GM18861 (cell line): ENCODE results near the gene ELP4.

Experiments
- ATAC-seq: cut with Tn5 transposase; IDR thresholded peaks from one replicate; pipeline ENCODE4 v1.9.1; 2021; ENCODE audit not compliant: unreplicated experiment

The ELP4 gene

DNA sequence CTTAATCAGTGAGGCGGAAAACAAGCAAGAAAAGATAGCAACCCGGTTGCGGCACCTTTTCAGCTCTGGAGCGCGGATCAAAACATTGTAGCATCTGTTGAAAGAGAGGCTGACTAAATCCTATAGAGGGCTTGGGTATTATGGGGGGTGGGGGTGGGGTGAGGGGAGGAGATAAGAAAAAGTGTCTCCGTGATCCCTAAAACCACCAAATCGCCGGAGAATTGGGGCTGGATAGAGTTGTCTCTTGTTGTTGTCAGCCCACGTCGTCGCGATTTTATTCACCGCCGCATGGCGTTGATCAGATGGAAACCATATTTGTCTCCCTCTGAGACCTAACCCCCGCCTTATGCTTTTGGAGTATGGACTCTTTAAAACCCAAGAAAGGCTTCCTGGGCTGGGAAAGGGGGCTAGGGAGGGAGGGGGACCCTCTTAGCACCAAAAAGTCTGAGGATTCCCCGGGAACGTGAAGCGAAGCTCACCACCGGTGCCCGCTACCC is 288.5 kb downstream of the ELP4 start:
- no peak for ATAC-seq

DNA sequence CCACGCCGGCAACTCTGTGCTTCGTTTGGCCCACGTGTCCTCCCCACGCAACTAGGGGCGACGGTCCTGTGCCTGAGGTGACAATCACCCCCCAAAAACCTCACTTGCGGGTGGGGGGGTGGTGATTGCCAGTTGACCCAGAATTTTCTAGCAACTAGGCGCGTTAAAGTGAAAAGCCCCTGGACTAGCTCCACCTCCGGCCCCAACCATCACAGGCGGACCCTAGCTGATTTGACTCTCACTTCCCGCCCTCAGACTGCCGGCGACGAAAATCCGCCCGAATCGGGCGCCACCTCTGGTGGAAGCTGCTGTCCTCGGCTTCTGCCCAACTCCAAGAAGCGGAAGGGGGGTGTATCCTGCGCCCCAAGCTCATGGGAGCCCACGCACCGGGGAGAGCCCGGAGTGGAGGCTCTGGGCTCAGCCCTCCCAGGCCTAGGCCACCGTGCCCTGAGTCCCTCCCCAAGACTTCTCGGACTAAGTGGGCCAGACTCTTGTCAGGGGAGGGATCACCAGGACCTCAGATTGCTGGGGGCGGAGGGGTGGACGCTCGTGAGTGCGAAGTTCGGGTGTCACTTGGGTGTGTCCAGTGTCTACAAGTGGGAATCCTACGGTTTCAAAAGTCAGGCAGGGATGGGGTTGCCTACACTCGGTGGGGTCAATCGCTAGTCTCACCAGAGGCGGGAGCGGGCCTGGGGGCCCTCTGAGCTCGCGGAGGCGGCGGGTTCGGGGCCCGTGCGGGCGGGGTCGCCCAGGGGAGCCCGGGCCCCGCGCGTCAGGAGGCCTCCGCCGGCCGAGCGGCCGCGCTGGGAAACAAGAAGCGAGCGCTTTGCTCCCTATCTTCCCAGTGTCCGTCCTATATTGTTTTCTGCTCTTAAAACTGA is 289.2 kb downstream of the ELP4 start:
- ATAC-seq: no peak

DNA sequence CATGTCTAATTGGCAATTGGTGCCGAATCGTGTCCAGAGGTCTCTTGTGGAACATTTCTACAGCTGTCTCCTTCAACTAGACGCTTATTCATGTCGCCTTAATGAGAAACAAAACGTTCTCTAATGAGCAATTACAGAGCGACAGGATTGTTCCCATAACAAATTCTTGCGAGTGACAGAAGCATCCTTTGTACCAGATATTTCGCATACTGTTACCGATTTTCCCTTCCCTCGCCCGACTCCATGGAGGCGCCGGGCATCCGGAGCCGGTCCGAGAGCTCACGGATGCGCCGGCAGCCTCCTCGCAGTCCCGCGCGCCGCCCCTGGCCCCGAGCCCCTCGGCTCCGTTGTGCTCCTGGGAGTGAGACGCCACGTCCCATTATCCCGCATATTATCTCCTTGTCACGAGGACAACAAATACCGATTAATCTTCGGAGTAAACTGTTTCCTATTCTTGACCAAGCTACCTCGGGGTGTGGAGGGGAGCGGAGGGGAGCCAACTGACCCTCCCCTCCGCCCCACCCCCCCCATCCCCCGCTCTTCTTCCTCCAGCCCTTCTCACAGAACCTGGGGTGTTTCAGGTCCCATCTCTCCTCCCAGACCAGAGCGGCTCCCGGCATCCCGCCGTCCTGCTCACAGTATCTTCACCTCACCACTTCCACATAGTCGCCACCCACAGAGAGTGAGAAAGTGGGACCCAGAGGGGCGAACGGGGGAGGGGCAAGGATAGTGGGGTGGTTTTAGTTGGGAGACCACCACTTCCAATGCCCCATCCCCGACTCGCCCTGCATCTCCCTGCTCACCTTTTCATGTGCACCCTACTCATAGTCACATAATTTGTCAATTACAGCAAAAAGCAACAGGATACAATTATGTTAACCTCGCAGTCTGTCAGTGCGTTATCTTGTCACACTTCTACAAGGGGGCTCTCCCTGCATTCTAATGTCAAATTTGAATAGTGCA is 290.1 kb downstream of the ELP4 start:
- ATAC-seq: no peak

DNA sequence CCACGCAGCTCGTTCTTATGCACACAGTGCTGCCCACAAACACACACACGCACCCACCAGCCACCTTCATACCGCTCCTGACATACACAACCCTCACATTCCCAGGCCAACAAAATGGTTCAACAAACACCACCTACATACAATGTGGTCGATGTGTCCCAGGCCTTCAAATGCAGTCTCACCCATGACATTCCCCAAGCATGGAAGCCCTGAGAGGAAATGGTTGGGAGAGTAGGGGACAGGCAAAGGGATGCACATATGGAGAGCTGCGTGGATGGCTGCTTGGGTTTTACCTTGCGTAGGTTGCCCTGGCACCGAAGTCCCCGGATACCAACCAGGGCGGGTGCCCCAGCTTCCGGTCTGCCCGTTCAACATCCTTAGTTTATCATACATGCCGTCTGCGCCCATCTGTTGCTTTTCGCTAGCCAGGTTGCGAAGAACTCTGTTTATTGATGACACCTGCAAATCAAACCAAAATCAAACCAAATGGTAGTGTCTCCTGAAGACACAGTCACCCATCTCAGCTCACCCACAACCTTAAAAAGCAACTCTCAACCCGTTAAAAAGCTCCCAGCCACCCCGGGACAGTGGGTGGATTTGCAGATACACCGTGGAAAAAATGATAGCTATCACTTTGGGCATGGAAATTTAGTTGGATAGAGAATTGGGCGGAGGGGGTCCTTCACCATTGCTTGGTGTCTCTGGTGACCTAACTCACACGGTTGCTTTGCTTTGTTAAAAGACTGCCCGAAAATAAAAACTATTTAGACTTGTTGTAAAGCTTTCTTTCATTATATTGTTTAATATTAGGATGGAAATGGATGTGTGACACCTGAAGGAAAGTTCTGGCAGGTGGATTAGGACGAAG is 291.1 kb downstream of the ELP4 start:
- ATAC-seq: no peak

DNA sequence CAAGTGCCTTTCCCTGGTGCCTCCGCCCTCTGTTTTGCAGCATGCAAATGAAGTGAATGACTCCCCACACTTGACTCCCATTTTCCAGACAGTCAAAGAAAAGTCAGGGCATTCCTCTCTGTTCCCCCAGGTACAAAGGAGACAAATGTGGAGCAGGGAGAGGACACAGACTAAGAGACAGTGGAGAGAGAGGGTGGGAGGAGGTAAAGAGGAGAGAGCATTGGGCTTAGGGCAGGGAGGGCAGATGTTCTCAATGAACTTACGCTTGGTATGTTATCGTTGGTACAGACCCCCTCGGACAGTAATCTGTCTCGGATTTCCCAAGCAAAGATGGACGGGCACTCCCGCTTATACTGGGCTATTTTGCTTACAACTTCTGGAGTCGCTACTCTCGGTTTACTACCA is 291.7 kb downstream of the ELP4 start:
- no peak for ATAC-seq

DNA sequence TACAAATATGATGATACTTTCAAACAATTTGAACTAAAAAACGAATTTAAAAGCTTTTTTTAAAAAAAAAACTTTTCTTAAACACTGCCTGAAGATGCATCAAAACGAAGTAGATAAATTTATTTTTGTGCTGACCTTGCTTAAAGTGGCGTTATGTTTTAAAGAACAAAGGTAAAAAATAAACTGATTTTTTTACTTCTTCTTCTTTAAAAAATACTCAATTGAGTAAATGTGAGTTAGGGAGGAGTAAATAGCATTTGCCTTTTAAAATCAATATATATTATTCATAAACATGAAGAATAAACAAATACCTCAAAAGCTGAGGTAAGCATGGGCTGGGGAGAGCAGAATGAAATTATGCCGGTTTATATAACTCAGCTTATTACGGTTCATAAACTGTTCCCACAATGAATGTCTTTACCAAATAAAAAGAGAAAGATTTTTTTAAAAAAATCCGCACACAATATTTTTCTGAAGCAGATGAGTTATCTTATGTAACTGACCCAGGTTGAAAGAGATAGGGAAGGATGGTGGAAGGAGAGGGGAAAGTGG is 292.5 kb downstream of the ELP4 start:
- no peak for ATAC-seq

DNA sequence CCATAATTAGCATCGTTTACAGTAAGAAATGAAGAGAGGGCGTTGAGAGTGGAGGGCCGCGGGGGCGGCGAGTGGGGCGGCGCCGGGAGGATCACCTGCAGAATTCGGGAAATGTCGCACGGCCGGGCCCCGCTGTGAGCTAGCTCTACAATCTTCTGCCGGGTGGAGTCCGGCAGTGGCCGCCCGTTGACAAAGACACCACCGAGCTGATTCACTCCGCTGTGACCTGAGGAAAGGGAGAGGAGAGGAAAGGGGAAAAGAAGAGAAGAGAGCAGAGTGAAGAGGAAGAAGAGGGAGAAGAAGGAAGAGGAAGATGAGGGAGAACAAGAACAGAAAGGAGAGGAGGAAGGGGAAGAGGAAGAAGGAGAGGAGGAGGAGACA is 293.0 kb downstream of the ELP4 start:
- no peak for ATAC-seq

DNA sequence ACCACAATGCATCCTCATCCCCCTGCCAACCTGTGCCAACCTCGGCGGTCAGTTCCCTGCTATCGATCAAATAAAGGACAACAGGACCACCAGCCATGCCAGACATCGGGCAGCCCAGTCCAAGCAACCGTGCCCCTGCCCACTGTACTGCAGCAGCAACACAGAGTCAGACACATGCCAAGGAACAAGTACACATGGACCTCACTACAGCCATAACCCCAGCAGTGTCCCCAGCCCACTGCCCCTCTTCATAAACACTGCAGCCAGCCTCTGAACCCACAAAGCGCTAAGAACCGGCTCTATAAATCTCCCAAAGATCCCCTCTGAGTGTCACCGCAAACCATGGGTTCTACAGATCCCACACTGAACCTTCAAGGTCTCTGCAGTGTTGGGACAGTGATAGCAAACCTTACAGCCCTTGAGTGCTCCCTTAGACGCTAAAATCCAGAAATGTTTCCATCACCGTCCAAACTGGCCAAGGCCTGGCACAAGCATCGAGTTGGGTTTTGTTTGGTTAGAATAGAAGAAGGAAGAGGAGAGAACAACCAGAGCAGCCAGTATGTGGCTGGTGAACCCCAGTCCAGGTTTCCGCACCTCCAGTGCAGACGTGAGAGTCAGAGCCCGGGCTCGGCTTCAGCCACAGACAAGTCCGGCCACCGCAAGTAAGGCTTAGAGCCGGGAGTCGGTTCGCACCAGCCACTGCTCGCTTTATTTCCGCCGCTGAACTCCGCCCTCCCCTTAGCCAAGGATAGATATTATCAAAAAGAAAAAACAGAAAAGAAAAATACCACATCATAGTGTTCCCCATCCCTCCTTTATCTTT is 293.6 kb downstream of the ELP4 start:
- no peak for ATAC-seq

DNA sequence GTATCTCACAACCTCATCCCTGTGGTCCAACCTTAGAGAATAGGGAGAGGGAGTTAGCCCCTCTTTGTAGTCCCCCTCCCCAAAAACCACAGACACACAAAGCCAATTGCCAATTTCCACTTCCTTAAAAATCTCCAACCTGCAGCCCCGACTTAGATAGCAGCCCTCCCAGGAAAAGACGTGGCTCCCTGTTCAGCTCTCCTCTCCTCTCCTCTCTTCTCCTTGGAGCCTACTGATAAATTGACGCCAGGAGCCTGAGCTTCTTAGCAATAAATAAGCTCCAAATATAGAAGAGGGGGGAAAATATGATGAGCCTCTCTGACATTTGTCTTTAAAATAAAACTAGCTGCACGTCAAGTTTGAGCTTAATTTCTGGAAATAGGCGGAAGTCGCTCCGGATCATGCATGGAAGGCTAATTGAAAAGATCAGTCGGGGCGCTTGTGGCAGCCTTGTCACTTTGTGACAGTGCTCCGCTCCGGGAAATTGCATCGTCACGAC is 294.3 kb downstream of the ELP4 start:
- no peak for ATAC-seq

DNA sequence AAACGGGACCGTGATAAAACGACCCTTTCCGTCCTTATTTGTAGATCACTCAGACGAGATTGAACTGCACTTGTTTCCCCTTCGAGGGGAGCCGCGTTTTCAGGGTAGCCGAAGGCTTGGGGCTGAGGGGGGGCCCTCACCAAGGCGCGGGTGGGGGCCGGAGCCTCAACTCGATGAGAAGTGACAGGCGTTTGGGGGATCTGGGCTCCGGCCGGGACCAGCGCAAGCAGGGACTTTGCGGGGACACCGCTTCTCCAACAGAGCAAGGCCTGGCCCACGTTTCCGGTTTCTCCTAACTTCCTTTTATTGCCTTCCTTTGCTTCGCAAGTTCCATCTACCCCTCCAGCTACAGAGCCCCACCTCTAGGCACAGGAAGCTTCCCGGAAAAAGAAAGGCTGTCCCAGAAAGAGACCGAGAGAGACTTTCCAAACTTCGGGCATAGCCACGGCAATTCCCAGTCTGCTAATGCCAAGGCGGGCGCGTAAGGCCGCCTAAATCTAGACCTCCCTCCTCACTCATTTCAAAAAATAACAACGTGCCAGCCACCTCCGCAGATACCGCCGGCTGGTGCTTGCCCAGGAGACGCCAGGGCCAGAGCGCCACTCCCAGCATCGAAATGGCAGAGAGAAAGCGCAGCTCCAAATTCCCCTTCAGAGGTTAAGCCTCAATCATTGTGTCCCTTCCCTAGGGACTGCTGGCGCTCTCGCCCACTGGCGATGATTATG is 294.9 kb downstream of the ELP4 start:
- ATAC-seq: no peak

DNA sequence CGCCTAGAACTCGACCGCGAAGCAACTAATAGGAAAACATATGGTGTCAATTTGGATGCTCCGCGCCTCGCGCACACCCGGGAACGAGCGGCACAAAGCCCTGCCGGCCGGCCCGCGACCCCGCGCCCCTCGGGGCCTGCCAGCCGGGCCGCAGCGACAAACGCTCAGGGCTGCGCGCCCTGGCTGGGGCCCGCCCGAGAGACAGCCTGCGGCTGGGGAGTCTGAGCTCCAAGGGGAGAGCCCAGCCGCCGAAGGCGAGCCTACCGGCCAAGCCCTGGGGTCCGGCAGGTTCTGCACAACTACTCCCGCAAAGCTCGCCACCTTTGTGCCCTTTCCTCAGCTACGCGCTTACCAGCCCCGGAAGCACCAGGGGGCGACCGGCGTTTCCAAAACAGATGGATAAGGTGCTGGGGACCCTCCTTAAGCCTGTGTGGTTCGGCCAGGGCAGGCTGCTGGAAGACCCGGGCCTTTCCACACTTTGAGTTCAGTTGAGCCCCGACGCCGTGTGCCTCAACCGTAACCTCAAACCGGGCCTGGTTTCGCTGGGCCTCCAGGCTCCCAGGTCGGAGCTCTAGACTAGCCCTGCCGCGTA is 295.6 kb downstream of the ELP4 start:
- no peak for ATAC-seq

DNA sequence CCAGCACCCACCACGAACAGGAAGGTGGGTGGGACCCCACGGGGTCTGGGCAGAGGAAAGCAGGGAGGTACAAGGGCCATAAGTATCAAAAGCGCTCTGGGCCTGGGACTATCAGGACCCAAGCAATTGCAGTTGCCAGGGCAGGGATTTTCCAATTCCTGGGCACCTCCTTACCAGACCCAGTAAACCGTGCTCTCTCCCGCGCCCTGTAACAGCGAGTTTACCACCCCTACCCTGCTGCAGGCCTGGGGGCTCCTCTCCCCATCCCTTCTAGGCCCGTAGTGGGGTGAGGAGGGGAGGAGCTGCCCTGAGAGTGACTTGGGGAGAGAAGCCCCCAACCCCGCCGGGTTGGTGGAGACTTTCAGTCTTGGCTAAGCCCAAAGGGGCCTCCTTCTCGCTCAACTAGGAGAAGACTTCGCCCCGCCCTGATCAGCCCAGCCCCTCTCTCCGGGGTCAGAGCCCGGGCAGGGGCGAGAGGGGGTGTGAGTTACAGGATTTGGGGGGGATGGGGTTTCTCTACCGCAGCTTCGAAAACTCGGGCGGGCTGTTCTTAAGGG is 296.1 kb downstream of the ELP4 start:
- ATAC-seq: no peak

DNA sequence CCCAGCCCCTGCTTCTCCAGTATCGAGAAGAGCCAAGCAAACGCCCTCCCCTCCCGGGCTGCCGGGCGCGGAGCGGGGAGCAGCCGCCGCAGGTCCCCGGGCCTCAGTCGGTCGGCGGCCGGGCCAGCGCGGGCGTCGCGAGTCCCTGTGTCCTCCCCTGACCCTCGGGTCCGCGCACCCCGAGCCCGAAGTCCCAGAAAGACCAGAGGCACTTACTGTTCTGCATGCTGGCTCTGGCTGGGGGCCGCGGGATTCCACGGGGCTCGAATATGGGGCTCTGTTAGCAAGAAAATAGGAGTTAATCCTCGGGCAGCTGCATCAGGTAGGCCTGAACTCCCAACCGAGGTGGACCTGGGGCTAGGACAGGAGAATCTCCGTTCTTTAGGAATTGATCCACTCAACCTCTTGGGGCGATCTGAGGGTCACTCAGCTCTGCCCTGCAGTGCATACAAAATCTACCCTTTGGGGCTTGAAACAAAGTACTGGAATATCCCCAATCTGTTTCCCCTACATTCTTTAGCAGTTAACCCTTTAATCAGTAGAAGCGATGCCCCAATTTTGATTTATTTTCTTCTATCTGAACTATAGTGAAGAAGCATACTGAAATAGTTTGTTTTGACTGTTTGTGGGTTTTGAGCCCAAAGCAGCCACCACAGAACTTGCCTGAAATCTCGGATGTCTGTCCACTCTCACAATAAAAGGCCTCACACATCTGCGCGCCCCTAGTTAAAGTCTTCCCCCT is 296.8 kb downstream of the ELP4 start:
- no peak for ATAC-seq

DNA sequence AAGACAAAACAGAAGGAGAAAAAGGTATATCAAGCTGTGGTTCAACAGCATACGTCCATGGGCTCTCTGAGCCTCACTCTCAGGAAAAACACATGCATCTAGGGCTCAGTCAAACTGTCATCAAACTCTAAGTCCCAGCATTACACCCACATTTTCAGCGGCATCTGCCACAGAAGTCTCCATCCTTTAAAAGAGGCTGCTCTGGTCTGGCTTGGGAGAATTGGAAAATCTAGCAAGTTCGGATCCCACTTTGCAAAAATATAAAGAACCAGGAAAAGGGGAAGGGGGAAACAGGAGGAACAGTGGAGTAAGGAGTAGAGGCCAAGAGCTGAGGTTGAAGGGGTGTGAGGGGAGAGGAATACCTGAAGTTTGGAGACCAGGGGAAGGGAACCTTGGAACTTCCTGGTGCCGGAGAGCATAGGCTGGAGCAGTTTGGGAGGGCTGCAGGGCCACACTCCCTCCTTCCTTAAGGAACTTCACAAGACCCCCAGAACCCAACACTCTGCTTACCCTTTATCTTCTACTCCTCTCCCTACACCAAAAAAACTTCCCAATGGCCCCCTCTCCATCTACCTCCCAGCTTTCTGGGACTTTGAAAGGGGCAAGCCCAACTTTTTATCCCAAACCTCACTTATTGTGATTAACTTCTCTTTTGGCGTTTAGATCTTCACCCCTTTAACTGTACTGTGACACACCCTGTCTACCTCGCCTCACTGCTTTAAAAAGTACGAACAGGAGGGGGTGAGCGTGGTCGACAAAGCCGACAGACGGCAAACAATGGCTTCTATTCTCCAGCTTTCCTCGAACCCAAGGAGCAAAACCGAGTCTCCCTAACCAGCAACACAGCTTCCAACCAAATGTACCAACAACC is 297.6 kb downstream of the ELP4 start:
- no peak for ATAC-seq

DNA sequence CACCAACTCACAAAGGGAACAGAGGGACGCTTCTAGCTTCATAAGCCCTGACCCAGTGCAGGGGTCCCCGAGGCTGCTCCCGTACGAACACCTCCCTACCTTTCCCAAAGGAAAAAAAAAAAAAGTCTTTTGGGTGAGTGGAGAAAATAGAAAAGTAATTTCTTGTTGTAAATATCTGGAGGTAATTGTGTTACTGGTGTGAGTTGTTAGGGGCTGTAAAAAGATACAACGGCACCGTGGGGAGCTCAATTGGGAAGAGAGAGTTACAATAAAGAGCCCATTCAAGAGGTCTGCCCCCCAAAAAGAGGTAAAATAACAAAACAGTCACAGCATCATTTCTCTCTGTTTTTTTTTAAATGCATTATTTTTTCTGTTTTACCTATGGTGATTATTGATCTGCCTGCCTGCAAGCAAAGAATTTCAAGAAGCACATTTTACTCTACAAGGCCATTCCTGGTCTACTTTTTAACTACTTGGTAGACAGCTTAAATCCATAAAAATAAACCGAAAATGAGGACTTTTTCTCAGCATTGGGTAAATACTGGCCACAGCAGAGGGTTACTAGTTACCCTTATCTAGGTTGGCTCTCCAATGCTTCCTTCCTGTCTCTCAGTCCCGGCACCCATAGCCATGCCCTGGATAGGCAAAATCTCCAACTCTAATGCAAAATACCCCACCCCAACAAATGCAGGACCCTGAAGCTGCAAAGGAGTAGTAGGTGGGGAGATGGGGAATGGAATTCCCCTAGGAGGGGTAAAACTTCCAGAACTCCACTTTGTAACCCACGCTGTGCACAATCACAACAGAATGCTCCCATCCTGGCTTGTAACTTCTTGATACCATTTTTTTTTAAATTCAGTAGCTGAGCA is 298.5 kb downstream of the ELP4 start:
- ATAC-seq: no peak
